DMS 273 (cell line): Measurements from ENCODE around the gene NRP1.

ENCODE experiments used
- DNase-seq: peaks from one replicate; lab custom pipeline; 2025; ENCODE audit not compliant: unreplicated experiment; lab: John Stamatoyannopoulos, UW

Gene NRP1

DNA sequence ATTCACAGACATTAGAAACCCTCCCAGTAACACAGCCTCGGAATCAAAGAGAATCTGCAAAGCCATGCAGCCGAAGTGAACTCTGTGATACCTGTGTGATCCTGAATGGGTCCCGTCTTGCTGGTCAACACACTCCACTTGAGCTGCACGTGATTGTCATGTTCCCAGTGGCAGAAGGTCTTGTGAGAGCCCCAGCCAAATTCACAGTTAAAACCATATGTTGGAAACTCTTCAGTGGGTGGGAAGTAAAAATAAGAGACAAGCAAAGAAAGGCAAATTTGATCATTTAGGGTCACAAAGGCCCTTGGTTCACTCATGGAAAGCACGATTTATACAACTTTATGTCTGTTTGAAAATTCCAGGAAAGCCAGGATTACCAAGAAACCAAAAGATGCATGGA, 142.3 kb downstream of the NRP1 start:
- peak; percentile 7 for DNase-seq

DNA sequence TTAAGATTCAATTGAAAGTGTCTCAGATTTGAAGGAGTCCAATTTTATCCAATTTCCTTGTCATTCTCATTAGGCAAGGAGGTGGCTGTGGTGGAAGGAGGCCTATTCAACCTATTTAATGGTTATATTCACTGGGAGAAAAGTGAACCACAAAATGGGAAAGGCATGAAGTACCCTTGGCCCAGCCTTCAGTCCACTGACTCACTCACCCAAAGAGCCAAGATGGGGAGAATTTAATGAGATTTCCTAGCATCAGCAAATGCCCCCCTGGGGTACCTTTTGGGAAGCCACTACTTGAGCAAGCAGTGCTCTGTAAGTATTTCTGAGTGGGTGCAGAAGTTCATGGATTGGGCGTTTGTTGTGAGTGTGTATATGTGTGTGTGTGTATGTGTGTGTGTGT, 144.1 kb downstream of the NRP1 start:
- DNase-seq = no peak

DNA sequence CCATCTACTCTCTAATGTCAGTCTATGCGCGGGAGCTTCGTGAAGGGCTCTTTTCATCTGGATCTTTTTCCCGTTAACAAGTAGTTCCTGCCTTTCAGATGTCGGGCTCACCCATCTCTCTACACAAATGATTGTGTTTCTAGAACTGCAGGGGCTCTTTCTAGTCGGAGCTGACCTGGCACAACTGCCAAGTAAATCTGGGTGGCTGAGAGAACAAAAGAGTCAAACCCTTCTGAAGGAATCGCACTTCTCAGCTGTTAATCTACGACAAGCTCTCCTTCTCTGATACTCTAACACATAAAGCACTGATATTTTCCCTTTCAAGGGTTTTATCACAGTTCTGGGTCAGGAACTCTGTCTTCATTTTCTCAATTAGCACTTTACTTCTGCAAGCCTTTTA, 144.7 kb downstream of the NRP1 start:
- no peak for DNase-seq

GRCh38 chr10:33189363-33189762, 145.1 kb downstream of the NRP1 start:
- DNase-seq = no peak

- peak; percentile 10 for DNase-seq
Observed at GRCh38 chr10:33187427-33187999, 147.0 kb downstream of the NRP1 start.

GRCh38 chr10:33186150-33186549, 148.3 kb downstream of the NRP1 start:
- no peak for DNase-seq

- no peak for DNase-seq
Observed at GRCh38 chr10:33183655-33184054, 150.8 kb downstream of the NRP1 start.

GRCh38 chr10:33180921-33181320, 153.5 kb downstream of the NRP1 start:
- peak; percentile 28 for DNase-seq

GRCh38 chr10:33180390-33180789, 154.1 kb downstream of the NRP1 start:
- DNase-seq = peak; percentile 72

GRCh38 chr10:33179067-33179466, 155.4 kb downstream of the NRP1 start:
- no peak for DNase-seq

- no peak for DNase-seq
Observed at GRCh38 chr10:33178026-33178755, 156.3 kb downstream of the NRP1 start.

DNA sequence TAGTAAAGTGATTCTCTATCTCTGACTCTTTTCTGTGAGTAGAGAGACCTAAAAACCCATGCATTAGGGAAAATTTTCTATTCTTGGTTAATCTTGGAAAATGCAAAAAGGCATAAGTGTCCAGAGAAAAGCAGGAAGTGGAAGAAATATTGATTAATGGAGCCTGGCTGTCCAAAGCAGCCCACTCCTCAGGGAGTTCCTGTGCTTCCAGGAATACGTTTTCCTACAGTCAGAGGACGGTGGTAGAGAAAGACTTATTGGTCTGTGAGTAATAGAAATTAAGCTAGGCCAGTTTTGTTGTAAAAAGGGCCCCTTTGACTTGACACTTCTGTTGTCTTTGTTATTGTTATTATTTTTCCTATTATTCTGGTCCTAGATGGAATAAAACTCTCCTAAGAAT, 157.8 kb downstream of the NRP1 start:
- DNase-seq = no peak

GRCh38 chr10:33174674-33175434, 159.6 kb downstream of the NRP1 start:
- no peak for DNase-seq

- DNase-seq = no peak
Observed at GRCh38 chr10:33165911-33166310, 168.6 kb downstream of the NRP1 start.

DNA sequence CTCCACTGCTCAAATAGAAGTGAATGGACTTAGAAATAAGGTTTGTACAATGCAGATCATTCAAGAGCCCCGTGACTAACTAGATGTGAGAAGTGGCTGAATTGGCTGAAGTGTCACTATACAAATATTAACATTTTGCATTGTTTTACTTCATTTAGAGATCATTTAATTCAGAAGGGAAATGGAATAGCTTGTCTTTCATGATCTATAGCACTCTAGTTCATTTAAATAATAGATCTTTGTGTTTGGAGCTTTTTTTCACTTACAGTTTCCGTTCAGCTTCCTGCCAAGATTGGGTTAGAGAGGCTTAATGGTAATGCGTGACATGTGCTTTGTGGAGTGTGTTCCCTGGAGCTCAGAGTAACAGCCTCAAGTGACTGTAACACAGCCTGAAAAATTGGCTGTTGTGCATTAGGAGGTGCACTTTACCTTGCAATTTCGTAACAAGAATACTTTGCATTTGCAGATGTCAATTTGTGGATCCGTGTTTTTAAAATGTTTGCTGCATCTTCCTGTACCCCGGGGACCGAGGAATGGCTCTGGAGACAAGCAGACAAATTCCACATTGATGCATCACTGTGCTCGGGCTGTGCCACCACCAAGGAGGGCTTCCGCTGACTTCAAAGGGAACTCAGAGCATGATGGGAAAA, 170.3 kb downstream of the NRP1 start:
- no peak for DNase-seq

- no peak for DNase-seq
Observed at GRCh38 chr10:33162248-33162575, 172.3 kb downstream of the NRP1 start.

GRCh38 chr10:33161550-33162247, 172.8 kb downstream of the NRP1 start:
- DNase-seq = no peak

DNA sequence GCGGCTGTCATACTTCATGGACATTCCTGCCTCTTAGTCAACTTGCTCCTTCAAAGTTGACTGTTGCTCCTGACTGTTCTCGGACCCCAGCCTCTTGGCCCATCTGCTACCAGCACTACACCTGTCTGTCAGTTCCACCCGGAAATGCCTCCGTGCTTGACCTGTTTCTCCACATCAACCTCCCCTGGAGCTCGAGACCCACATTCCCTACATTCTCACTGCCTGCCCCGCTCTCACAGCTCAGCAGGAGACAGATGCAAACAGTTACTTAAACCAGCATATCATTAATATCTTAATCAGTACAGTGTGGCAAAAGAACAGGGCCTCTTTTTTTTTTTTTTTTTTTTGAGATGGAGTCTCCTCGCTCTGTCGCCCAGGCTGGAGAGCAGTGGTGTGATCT, 174.3 kb downstream of the NRP1 start:
- no peak for DNase-seq

DNA sequence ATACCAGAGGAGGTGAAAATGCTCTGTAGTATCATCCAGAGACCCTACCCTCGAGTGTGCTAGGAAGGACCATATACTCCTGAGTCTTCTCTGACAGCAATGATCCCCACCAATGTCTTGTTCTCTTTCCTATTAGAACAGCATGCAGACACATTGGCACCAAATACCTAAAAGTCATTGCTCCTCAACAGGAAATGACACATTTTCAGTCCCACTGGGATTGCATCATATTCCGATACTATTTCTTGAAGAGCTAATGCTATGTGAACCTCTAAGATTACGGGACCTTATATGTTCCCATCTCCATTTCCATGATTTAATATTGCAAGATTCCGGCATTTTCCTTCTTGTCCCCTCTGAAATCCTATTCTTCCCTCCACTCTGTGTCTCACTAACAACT, 177.4 kb downstream of the NRP1 start:
- no peak for DNase-seq

- peak; percentile 38 for DNase-seq
Observed at GRCh38 chr10:33155720-33156638, 178.5 kb downstream of the NRP1 start.
